Placental pericyte (primary cell): ENCODE data around the gene ADAM20. TPM values are rescaled to one million over a fixed set of nuclear protein-coding genes. Genes with fewer than 3 reads are reported as not detected.

Experiments used
- small RNA-seq: library from RNA; depleted of rRNA; stranded (forward); fragments of <200 nt; gene quantifications from one replicate; pipeline ENCODE3, GENCODE V24; 2012; ENCODE audit warnings: low replicate concordance
- total RNA-seq: library from RNA; depleted of rRNA; stranded (reverse); fragments of >200 nt; gene quantifications from 2 replicates; pipeline ENCODE4 v1.2.3, GENCODE V29; 2012

ADAM20 gene
- 1.4 and 1.8 TPM in 2 replicates for total RNA-seq

DNA sequence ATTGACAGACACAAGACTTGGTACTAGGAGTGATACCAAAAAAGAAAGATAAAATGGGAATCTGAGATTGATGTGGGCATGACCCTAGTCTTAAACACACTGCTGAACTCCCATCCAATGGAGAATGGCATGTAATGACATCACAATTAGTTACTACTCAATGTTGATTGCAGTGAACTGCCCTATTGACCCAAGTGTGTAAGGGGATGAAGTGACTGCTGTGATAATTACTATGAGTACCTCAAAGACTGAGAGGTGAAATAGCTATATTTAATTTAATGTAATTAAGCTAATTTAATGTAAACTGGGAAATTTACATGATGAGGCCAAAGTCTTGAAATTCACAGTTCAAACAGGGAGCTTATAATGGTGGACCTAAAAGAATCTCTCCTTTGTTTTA lies at the start of gene ADAM20:
ADAM20 (minus strand) TSS at position 101 of the 400 bp plus-strand sequence. CDS start 10,247 bp downstream, outside the sequence.

Small RNA genes within 50 kb of the gene (small RNA-seq; reads per million reads assigned to genes)
- not detected for gene RNU6-659P

Other genes starting within 250 kb of the ADAM20 start
- gene COX16, start 175.3 kb downstream of the ADAM20 start, total RNA-seq = 14.4 and 26.2 TPM in 2 replicates
- gene SYNJ2BP, start 117.9 kb downstream of the ADAM20 start, total RNA-seq = 10.9 and 22.5 TPM in 2 replicates
- gene ADAM21, start 82.8 kb downstream of the ADAM20 start, total RNA-seq = 0.29 TPM in 1 of 2 replicates, not detected in the other
- 31.8 and 34.4 TPM in 2 replicates for gene MED6, start 65.7 kb upstream of the ADAM20 start, total RNA-seq
- under 0.01 TPM in 1 of 2 replicates, not detected in the other for gene TTC9, start 106.9 kb upstream of the ADAM20 start, total RNA-seq